Mesenteric fat pad (tissue), 1 donor: ENCODE results near the gene EML4. TPM values are rescaled to one million over a fixed set of nuclear protein-coding genes. Genes with fewer than 3 reads are reported as not detected.
"Not testable (repeated sequence)": the region's sequence is repeated elsewhere in the genome, so short reads cannot be mapped to it uniquely, and the experiment has no call there.

ENCODE experiments used
- DNase-seq: peaks from one replicate; pipeline ENCODE4 v3.0.0-alpha.2; 2020; ENCODE audit warnings: low spot score
- total RNA-seq: library from RNA; stranded (reverse); fragmentation: NEBNext Ultra II Directional; extraction: Animal tissue kit (Norgen Biotek cat#: 25700); gene quantifications from one replicate; pipeline ENCODE4 v1.2.1, GENCODE V29; 2021
- donor health status: DM: yes; HTN: yes; CAD: no.

EML4 gene
- total RNA-seq, 1 donor from 2014 or later = 46.2 TPM

DNA sequence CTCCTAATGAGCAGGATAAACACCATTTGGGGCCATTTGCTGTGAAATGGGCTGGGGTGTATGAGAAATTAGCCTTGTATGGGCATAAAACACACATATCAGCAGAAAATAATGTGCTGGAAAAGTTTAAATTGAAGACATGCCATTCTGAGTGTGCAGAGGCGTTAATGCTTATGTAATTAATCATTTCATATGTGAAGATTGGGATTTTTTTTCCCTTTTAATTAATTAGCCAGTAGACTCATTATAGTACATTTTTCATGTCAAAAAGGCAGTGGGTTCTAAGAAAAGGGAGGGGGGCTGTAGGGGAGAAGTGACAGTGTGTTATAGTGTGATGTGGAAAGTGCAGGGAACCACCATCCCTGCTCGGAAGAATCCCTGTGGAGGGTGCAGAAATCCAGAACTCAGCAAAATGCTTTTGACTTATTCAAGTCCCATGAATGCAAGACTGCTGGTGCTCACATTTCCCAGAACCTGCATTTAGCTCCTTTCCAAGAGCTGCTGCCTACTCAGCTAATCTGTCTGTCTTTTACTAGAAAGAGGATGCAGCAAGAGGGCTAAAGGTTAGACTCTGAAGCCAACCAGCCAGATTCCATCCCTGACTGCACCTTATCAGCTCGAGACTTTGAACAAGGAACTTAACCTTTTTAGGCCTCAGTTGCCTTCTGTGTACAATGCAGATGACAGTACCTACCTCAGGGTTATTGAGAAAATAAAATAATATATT lies 203.5 kb downstream of the EML4 start:
- DNase-seq = no peak

DNA sequence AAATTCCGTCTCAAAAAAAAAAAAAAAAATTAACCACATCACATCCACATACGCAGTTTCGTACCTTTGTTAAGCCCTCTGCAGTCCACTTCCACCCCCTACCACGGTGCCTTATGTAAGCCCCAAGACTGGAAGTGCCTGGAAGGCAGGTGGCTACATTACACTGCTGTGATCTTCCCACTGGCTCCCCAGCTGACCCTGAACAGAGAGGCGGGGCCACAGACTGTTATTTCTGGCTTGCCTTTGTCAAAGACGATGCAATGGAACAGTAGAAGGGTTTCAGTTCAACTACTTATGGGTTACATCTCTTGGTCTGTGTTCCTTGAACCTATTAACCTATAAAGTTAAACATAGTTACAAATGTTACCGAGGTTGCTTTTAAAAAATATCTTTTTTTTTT lies 207.6 kb downstream of the EML4 start:
- no peak for DNase-seq

DNA sequence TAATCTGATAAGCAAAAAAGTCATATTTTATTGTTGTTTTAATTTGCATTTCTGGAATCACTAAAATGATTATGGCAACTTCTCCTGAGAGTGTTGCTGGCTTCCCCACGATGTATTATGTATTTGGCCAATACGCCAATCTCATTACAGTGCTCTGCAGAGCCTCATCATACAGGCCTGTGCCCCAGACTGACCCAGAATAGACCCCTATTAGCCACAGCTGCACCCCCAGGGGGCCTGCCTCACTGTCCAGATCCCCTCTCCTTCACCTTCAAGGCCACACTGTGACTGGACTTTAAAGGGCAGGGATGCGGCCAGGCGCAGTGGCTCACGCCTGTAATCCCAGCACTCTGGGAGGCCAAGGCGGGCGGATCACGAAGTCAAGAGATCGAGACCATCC lies 209.3 kb downstream of the EML4 start:
- DNase-seq = no peak

DNA sequence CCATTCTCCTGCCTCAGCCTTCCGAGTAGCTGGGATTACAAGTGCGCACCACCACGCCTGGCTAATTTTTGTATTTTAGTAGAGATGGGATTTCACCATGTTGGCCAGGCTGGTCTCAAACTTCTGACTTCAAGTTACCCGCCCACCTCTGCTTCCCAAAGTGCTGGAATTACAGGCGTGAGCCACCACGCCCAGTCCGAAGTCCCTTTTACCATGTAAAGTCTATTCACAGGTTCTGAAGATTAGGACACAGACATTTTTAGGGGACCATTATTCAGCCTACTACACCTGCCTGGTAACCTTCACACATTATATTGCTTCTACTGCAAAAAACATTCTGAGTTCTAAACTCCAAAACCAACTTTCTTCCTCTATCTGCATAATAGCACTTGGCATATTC lies 210.9 kb downstream of the EML4 start:
- DNase-seq = not testable (repeated sequence)

DNA sequence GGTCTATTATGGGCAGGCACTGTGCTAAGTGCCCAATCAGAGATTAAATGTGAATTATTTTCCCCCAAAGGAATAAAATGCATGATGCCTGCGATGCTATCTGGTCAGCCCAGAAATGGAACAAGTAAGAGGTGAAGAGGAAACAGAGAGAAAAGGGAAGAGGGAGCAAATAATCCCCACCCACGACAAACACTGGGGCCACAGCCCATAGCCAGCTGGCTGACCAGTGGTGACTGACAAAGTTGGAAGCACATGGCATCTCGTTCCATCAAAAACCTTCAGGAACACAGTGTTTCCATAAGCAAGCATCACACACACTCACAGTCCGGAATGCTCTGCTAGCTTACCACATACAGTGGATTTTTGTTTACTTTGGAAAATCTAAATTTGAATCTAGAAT lies 213.0 kb downstream of the EML4 start:
- DNase-seq = no peak

Other genes starting within 250 kb of the EML4 start
- gene PKDCC, start 121.3 kb upstream of the EML4 start, total RNA-seq = 289 TPM
- gene COX7A2L, start 191.9 kb downstream of the EML4 start, total RNA-seq = 78.5 TPM